ENCODE measurements around the gene TSFM.

The TSFM gene

GRCh38 chr12:57755194-57755453, 27.5 kb upstream of the TSFM start:
- H3K27ac Mint-ChIP-seq: no peak overlapping the region
- H3K9me3 Mint-ChIP-seq: no peaks in the 10 kb centered on the region
- H3K27me3 Mint-ChIP-seq: no peaks in the 10 kb centered on the region
- no peak for DNase-seq
- H3K4me1 Mint-ChIP-seq: peaks cover 70% of the 10 kb centered on the region
- no peak for ATAC-seq
- H3K4me3 Mint-ChIP-seq: peak overlapping the region; percentile 40 to 77

- Mint-ChIP-seq H3K27me3 (no peaks in the 10 kb centered on the region), H3K9me3 (no peaks in the 10 kb centered on the region), H3K27ac (peak overlapping the region; percentile 31 to 87), H3K4me3 (peak overlapping the region; percentile 92 to 93), H3K4me1 (peaks cover 64% of the 10 kb centered on the region)
- DNase-seq: no peak
- no peak for ATAC-seq
These were observed 26.9 kb upstream of the TSFM start for GRCh38 chr12:57755454-57756372.

DNA sequence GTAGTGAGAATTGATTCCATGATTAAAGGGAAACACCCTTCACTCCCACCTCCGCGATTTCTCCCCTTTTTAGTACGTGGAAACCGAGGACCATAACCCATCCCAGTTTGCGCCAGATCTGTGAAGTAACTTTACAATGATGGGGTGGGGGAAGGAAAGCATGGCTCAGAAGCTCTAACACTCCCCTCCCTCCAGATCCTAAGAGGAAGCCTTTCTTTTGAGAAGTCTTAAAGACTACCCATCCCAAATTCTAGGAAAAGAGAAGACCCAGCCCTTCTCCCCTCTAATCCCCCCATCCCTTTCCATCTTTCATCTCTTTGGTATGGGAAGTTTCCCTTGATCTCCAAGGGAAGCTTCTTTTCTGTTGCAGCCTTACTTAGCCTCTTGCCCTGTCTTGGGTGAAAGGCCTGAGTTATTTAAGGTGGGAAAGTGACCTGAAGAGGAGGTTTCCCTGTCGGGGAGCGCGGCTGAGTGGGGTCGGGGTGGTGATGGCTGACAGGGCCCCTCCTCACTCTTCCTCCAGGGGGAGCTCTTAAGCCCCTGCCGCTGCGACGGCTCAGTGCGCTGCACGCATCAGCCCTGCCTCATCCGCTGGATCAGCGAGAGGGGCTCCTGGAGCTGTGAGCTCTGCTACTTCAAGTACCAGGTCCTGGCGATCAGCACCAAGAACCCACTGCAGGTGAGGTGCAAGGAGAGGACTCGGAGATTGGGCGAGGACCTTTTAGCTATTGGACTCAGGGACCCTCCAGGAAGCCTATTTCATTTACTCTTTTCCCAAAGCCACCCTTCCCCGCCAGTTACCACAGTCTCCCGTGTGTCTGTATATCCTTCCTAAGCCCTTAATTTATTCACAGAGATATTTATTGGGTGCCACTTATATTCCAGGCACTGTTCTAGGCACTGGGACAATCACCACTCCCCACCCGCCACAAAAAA, 25.9 kb upstream of the TSFM start:
- H3K27ac Mint-ChIP-seq: peak overlapping the region; percentile 87
- H3K4me1 Mint-ChIP-seq: peaks cover 64% of the 10 kb centered on the region
- DNase-seq: peak; percentile 75 to 76
- ATAC-seq: peak; percentile 44
- H3K4me3 Mint-ChIP-seq: peak overlapping the region; percentile 92 to 93
- H3K27me3 Mint-ChIP-seq: no peaks in the 10 kb centered on the region
- no peaks in the 10 kb centered on the region for H3K9me3 Mint-ChIP-seq

GRCh38 chr12:57757771-57758170, 24.8 kb upstream of the TSFM start:
- DNase-seq (no peak), ATAC-seq (no peak)
- Mint-ChIP-seq H3K4me1 (peaks cover 64% of the 10 kb centered on the region), H3K9me3 (no peaks in the 10 kb centered on the region), H3K27ac (no peak overlapping the region), H3K4me3 (no peak overlapping the region), H3K27me3 (no peaks in the 10 kb centered on the region)

- Mint-ChIP-seq H3K27ac (no peak overlapping the region), H3K4me1 (peaks cover 59% of the 10 kb centered on the region), H3K27me3 (no peaks in the 10 kb centered on the region), H3K4me3 (no peak overlapping the region), H3K9me3 (no peaks in the 10 kb centered on the region)
- DNase-seq (no peak), ATAC-seq (no peak)
These were observed 23.8 kb upstream of the TSFM start for GRCh38 chr12:57758552-57759359.

DNA sequence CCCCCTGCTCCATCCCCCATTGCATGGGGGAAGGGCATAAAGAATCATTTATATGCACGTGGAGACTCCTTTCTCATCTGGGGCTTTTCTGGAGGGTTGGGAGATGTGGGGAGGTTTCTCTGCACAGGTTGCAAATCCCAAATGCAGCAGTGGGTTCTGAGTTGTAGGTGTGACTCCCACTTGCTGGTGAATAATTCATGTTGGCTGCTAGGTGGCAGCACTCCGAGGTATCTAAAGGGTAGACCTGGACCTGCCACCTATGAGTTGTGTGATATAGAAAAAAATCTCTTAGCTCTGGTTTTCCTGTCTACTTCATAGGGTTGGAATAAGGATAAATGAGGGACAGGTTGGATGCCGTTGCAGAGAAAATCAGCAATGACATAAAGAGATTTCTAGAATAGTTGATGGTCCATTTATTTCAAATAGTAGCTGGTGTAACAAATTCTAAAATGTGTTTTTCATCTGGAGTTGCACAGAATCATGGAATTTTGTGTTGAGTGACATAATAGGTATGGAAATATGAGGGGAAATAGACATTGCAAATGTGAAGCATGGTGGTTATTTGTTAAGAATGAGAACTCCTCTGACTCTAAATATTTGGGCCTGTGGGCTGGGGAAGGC, 23.1 kb upstream of the TSFM start:
- H3K4me3 Mint-ChIP-seq: no peak overlapping the region
- no peaks in the 10 kb centered on the region for H3K9me3 Mint-ChIP-seq
- ATAC-seq: peak; percentile 42
- H3K27me3 Mint-ChIP-seq: no peaks in the 10 kb centered on the region
- H3K27ac Mint-ChIP-seq: no peak overlapping the region
- peaks cover 59% of the 10 kb centered on the region for H3K4me1 Mint-ChIP-seq
- no peak for DNase-seq

DNA sequence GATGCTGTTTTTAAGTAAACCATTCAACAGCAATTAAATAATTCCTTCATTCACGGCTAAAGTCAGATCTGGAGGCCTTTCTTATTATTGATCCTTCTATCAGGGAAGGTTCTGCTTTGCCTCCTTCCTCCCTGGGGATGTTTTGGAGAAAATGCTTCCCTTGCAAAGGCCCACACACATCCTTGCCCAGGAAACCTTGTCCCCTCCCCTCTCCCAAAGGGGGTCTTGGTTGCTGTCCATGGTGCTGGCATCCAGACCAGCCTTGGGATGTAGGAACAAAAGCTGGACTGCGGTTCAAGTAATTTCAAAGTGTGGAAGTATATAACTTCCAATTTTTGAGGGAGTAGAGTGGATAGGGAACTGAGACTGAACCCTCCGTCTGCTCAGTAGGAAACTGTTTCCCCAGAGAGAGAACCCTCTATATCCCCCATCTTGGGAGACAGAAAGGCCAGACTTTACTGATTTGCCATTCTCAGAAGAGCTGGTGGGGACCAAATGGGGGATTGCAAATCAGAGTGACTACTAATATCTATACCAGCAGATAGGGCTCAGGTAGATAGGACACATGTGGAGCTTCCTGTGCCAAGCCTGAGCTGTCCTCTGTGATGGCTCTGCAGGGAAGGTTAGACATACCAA, 22.1 kb upstream of the TSFM start:
- H3K4me3 Mint-ChIP-seq: no peak overlapping the region
- DNase-seq (no peak), ATAC-seq (no peak)
- no peak overlapping the region for H3K27ac Mint-ChIP-seq
- no peaks in the 10 kb centered on the region for H3K9me3 Mint-ChIP-seq
- H3K27me3 Mint-ChIP-seq: no peaks in the 10 kb centered on the region
- H3K4me1 Mint-ChIP-seq: peaks cover 65% of the 10 kb centered on the region

- Mint-ChIP-seq H3K4me3 (no peak overlapping the region), H3K9me3 (no peaks in the 10 kb centered on the region), H3K27ac (no peak overlapping the region), H3K27me3 (peaks cover 4% of the 10 kb centered on the region), H3K4me1 (peaks cover 70% of the 10 kb centered on the region)
- no peak for ATAC-seq
- no peak for DNase-seq
These were observed 21.1 kb upstream of the TSFM start for GRCh38 chr12:57761391-57761998.

GRCh38 chr12:57762463-57762862, 20.1 kb upstream of the TSFM start:
- H3K4me1 Mint-ChIP-seq: peaks cover 73% of the 10 kb centered on the region
- H3K9me3 Mint-ChIP-seq: no peaks in the 10 kb centered on the region
- H3K27ac Mint-ChIP-seq: no peak overlapping the region
- peaks cover 8% of the 10 kb centered on the region for H3K27me3 Mint-ChIP-seq
- DNase-seq: no peak
- no peak overlapping the region for H3K4me3 Mint-ChIP-seq
- ATAC-seq: no peak

DNA sequence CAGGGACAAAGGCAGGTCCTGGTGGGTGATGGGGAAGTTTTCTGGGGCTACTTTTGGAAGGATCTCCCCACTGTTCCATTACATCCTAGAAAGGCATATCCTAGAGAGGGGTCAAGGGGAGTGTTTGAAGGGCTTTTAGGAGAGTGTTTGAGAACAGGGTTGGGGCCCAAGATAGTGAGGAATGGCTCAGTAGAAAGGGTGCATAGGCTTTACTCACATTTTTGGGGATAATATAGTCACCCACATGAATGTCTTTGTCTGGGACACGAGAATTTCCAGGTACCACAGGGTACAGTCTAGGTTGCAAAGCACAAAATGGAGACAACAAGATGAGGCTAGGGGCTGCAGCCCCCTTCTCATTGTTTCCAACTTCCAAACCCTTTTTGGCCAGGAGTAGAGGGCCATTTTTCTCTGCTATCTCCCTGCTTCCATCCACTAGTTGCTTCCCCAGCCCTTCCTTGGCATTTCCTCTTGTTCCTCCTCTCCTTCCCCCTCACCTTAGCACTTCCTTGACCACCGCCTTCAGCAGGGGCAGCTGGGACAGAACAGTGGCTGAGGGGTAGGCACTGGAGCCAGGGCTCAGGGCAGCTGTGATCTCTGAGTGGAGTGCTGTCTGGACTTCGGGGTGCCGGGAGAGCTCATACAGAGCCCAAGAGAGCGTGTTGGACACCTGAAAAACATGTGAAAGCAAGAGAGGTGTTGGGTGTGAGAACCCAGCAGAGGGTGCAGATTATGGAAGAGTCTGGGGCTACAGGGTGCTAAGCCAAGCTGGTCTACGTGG, 18.5 kb upstream of the TSFM start:
- no peaks in the 10 kb centered on the region for H3K9me3 Mint-ChIP-seq
- peaks cover 66% of the 10 kb centered on the region for H3K4me1 Mint-ChIP-seq
- DNase-seq: no peak
- peak overlapping the region; percentile 88 to 97 for H3K4me3 Mint-ChIP-seq
- H3K27me3 Mint-ChIP-seq: peaks cover 8% of the 10 kb centered on the region
- ATAC-seq: no peak
- H3K27ac Mint-ChIP-seq: peak overlapping the region in 1 of 2 donors; percentile 57

DNA sequence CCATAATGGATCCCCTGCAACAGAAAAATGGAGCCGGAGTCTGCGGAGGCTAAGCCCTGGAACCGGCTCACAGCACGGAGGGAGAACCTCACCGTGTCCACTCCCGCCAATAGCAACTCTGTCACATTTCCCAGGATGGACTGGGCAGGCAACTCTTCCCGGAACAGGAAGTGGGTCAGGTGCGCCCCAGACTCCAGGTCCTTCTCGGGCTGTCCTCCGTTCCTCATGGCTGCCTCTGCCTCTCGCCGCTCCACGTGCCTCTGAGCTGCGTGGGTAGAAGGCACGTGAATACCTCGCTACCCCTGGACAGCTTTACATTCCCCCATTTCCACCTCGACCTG, 18.0 kb upstream of the TSFM start:
- peak overlapping the region in 1 of 2 donors; percentile 51 for H3K27ac Mint-ChIP-seq
- peaks cover 8% of the 10 kb centered on the region for H3K27me3 Mint-ChIP-seq
- ATAC-seq (peak; percentile 26), DNase-seq (no peak)
- peaks cover 61% of the 10 kb centered on the region for H3K4me1 Mint-ChIP-seq
- H3K9me3 Mint-ChIP-seq: no peaks in the 10 kb centered on the region
- peak overlapping the region; percentile 88 to 97 for H3K4me3 Mint-ChIP-seq

- Mint-ChIP-seq H3K4me3 (peak overlapping the region; percentile 88 to 97), H3K4me1 (peaks cover 64% of the 10 kb centered on the region), H3K9me3 (no peaks in the 10 kb centered on the region), H3K27me3 (peaks cover 8% of the 10 kb centered on the region), H3K27ac (peak overlapping the region; percentile 77 to 83)
- peak; percentile 65 to 67 for DNase-seq
- ATAC-seq: peak; percentile 81
These were observed 17.4 kb upstream of the TSFM start for GRCh38 chr12:57765003-57765697.

- Mint-ChIP-seq H3K27ac (peak overlapping the region in 1 of 2 donors; percentile 83), H3K9me3 (no peaks in the 10 kb centered on the region), H3K4me1 (peaks cover 69% of the 10 kb centered on the region), H3K4me3 (peak overlapping the region; percentile 88 to 97), H3K27me3 (peaks cover 8% of the 10 kb centered on the region)
- ATAC-seq (peak; percentile 44), DNase-seq (peak in 1 of 2 donors; percentile 24)
These were observed 16.7 kb upstream of the TSFM start for GRCh38 chr12:57765698-57766463.
